H1 (cell line): ENCODE results near the gene RPS19. TPM values are rescaled to one million over a fixed set of nuclear protein-coding genes. Genes with fewer than 3 reads are reported as not detected.

Experiments used
- SIN3A ChIP-seq, 2 experiments: IDR thresholded peaks in 1 of 2; conservative IDR thresholded peaks in 1 of 2; 2 replicates each; pipeline ENCODE4 v1.6.1; 2011 to 2012; ENCODE audit warnings: low read length in 2 of 2, improper control_type of control experiment in 1 of 2, low read depth in 1 of 2, mild to moderate bottlenecking in 1 of 2
- polyA plus RNA-seq, 7 experiments: library from polyadenylated mRNA; depleted of rRNA in 3 of 7; stranded (reverse) in 5 of 7; unstranded in 2 of 7; fragments of >200 nt in 5 of 7; fragments of 200-250 nt in 2 of 7; gene quantifications; 1 replicate in 5 of 7; 2 replicates in 1 of 7; 4 replicates in 1 of 7; pipeline versions ENCODE4 v1.2.1 to v1.2.3, GENCODE V29; 2011 to 2013; ENCODE audit warnings: missing spikeins in 2 of 7, mixed read lengths in 2 of 7
- total RNA-seq: library from RNA; stranded (reverse); fragmentation: NEBNext Ultra II Directional; extraction: Animal tissue kit (Norgen Biotek cat#: 25700); gene quantifications from 2 replicates; pipeline ENCODE4 v1.2.1, GENCODE V29; 2021
- TF ChIP-seq, protein P1 (sequence below): IDR thresholded peaks from 2 replicates; pipeline ENCODE4 v1.6.1; 2012; ENCODE audit warnings: inconsistent platforms

RPS19 gene
- total and polyA plus RNA-seq, 2 of the 8 experiments (the other 6 are each of a cell fraction or from before 2014, with no cell fraction given): 2,817 to 5,751 TPM

DNA sequence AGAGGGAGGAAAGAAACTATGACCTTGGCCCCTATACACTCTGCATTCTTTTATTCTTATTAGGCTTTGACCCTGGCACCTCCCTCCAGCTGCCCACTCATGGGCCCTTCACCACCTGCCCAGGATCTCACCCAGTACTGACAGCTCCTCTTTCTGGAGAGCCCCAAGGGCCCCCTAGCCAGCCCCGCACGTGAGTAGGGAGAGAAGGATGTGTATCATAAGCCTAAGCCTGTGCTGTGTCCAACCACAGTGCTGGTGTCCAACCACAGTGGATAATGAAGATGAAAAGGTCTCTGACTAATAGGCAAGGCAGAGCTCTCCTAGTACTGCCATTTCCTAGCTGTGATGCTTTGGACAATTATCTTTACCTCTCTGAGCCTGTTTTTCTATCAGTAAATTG is 11.0 kb upstream of the RPS19 start (continued):
- TF ChIP-seq, protein P1, sequence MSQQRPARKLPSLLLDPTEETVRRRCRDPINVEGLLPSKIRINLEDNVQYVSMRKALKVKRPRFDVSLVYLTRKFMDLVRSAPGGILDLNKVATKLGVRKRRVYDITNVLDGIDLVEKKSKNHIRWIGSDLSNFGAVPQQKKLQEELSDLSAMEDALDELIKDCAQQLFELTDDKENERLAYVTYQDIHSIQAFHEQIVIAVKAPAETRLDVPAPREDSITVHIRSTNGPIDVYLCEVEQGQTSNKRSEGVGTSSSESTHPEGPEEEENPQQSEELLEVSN: no peak
- TF ChIP-seq SIN3A (conservative IDR thresholded peaks at IDR 0.05 in 1 of 2, IDR thresholded peaks at IDR 0.05 in 1 of 2; ENCODE audit: low read depth in 1 of 2, low read length in 2 of 2): no peak
- TF ChIP-seq, all 59 proteins: peak for 0
